SK-N-SH (cell line): Measurements from ENCODE around the gene ZFYVE9. TPM values are rescaled to one million over a fixed set of nuclear protein-coding genes. Genes with fewer than 3 reads are reported as not detected.

Experiments
- CTCF ChIA-PET: fragments of 300-600, 350-600 bp; formaldehyde crosslinking; extraction: SDS; loops from one replicate; lab custom pipeline; 2021; lab: Yijun Ruan, JAX
- POLR2A ChIA-PET: fragments of 350-600 bp; sonication (Branson Sonifier 250); formaldehyde crosslinking; extraction: SDS; loops from one replicate; lab custom pipeline; 2020; ENCODE audit warnings: antibody characterized with exemption, inconsistent platforms; lab: Yijun Ruan, JAX
- DNase-seq: peaks from one replicate; pipeline ENCODE4 v3.0.0; 2012
- H2AFZ ChIP-seq: fragments of 200-600 bp; sonication (generic); 2 replicates; pipeline ENCODE4 v1.8.1; 2016; ENCODE audit warnings: antibody characterized with exemption, mild to moderate bottlenecking, low read depth
- H3F3A ChIP-seq: fragments of 200-600 bp; sonication (generic); replicated peaks from 2 replicates; pipeline ENCODE3; 2016; ENCODE audit warnings: antibody characterized with exemption, mild to moderate bottlenecking; ENCODE audit not compliant: insufficient read depth
- H3K27ac ChIP-seq, 2 experiments: fragments of 200-500 bp in 1 of 2; fragments of 200-600 bp in 1 of 2; sonication (Bioruptor generic) in 1 of 2; sonication (generic), shearing (Covaris generic) in 1 of 2; 2 replicates each; pipeline versions ENCODE4 v1.5.1 to v1.6.1; 2014 to 2016; ENCODE audit warnings: low read depth in 2 of 2, inconsistent platforms in 1 of 2, low read length in 1 of 2, mild to moderate bottlenecking in 1 of 2, mixed read lengths in 1 of 2
- H3K27me3 ChIP-seq: fragments of 200-600 bp; sonication (generic), shearing (Covaris generic); 2 replicates; pipeline ENCODE4 v1.6.1; 2016; ENCODE audit warnings: mixed run types; ENCODE audit not compliant: insufficient read depth
- H3K36me3 ChIP-seq, 2 experiments: fragments of 200-500 bp in 1 of 2; fragments of 200-600 bp in 1 of 2; sonication (Bioruptor generic) in 1 of 2; sonication (generic) in 1 of 2; replicated peaks in 1 of 2; 2 replicates each; pipeline versions ENCODE3 to v1.5.1; 2014 to 2016; ENCODE audit warnings: low read length in 1 of 2, mild to moderate bottlenecking in 1 of 2; ENCODE audit not compliant: insufficient read depth in 2 of 2, control insufficient read depth in 1 of 2
- H3K4me1 ChIP-seq, 2 experiments: fragments of 200-500 bp in 1 of 2; fragments of 200-600 bp in 1 of 2; sonication (Bioruptor generic) in 1 of 2; sonication (generic), shearing (Covaris generic) in 1 of 2; 2 replicates each; pipeline versions ENCODE4 v1.5.1 to v1.6.1; 2014 to 2016; ENCODE audit warnings: low read depth in 1 of 2, low read length in 1 of 2, mixed run types in 1 of 2; ENCODE audit not compliant: insufficient read depth in 2 of 2, control insufficient read depth in 1 of 2
- H3K4me2 ChIP-seq: fragments of 200-600 bp; sonication (generic), shearing (Covaris generic); 2 replicates; pipeline ENCODE4 v1.6.1; 2017; ENCODE audit warnings: mixed run types
- H3K4me3 ChIP-seq, 2 experiments: fragments of 200-500 bp in 1 of 2; fragments of 200-600 bp in 1 of 2; sonication (Bioruptor generic) in 1 of 2; sonication (generic), shearing (Covaris generic) in 1 of 2; 2 replicates each; pipeline versions ENCODE4 v1.5.1 to v1.8.1; 2014 to 2016; ENCODE audit warnings: low read depth in 2 of 2, inconsistent platforms in 1 of 2, low read length in 1 of 2, mild to moderate bottlenecking in 1 of 2, mixed read lengths in 1 of 2, moderate library complexity in 1 of 2
- H3K79me2 ChIP-seq: fragments of 200-600 bp; sonication (generic); 2 replicates; pipeline ENCODE4 v1.8.1; 2017; ENCODE audit warnings: mild to moderate bottlenecking; ENCODE audit not compliant: insufficient read depth
- H3K9ac ChIP-seq: fragments of 200-600 bp; sonication (generic); 2 replicates; pipeline ENCODE4 v1.6.1; 2017; ENCODE audit warnings: mixed run types
- H3K9me2 ChIP-seq: fragments of 200-600 bp; sonication (generic); 2 replicates; pipeline ENCODE4 v1.6.1; 2017; ENCODE audit warnings: mixed run types
- H3K9me3 ChIP-seq: fragments of 200-600 bp; sonication (generic); 2 replicates; pipeline ENCODE4 v1.6.1; 2017; ENCODE audit warnings: mixed run types, mild to moderate bottlenecking, moderate library complexity
- H4K20me1 ChIP-seq: fragments of 200-600 bp; sonication (generic); 2 replicates; pipeline ENCODE4 v1.6.1; 2017; ENCODE audit warnings: mild to moderate bottlenecking, mixed run types; ENCODE audit not compliant: insufficient read depth
- ELF1 ChIP-seq: IDR thresholded peaks from 2 replicates; pipeline ENCODE4 v1.4.0; 2012
- EZH2phosphoT487 ChIP-seq: fragments of 200-600 bp; sonication (generic); IDR thresholded peaks from 2 replicates; pipeline ENCODE4 v1.6.1; 2017; ENCODE audit warnings: low read depth, mixed run types, mild to moderate bottlenecking, antibody characterized with exemption, moderate library complexity, borderline replicate concordance
- FOXJ3 ChIP-seq: sonication (generic); formaldehyde crosslinking; IDR thresholded peaks from 2 replicates; pipeline ENCODE4 v1.5.1; 2020; ENCODE audit warnings: mild to moderate bottlenecking, missing genetic modification reagents
- FOXM1 ChIP-seq: IDR thresholded peaks from 2 replicates; pipeline ENCODE4 v1.4.0; 2012; ENCODE audit warnings: low read depth, mild to moderate bottlenecking
- GATA2 ChIP-seq: sonication (generic); formaldehyde crosslinking; IDR thresholded peaks from 2 replicates; pipeline ENCODE4 v1.5.0; 2020; ENCODE audit warnings: mild to moderate bottlenecking, missing genetic modification reagents
- NFIC ChIP-seq: IDR thresholded peaks from 2 replicates; pipeline ENCODE4 v1.4.0; 2012; ENCODE audit warnings: borderline replicate concordance
- NRF1 ChIP-seq: IDR thresholded peaks from 2 replicates; pipeline ENCODE4 v1.6.1; 2012; ENCODE audit warnings: low read depth, mild to moderate bottlenecking, low read length
- RAD21 ChIP-seq: IDR thresholded peaks from 2 replicates; pipeline ENCODE4 v1.6.1; 2012; ENCODE audit warnings: mild to moderate bottlenecking, low read length
- RXRA ChIP-seq: IDR thresholded peaks from 2 replicates; pipeline ENCODE4 v1.4.0; 2012; ENCODE audit warnings: low read depth, mild to moderate bottlenecking, borderline replicate concordance
- SIN3A ChIP-seq: IDR thresholded peaks from 2 replicates; pipeline ENCODE4 v1.6.1; 2012; ENCODE audit warnings: low read depth, mild to moderate bottlenecking, low read length, moderate library complexity, borderline replicate concordance
- TAF1 ChIP-seq: IDR thresholded peaks from 2 replicates; pipeline ENCODE4 v1.6.1; 2012; ENCODE audit warnings: low read depth, mild to moderate bottlenecking, low read length, moderate library complexity, borderline replicate concordance
- WGBS: methylation state at CpG from one replicate; pipeline ENCODE4 v1.1.6; 2017; ENCODE audit warnings: low lambda C conversion rate; 5-methylcytosine and 5-hydroxymethylcytosine counted together
- polyA plus RNA-seq, 3 experiments: library from polyadenylated mRNA; depleted of rRNA; stranded (reverse); fragments of >200 nt; gene quantifications; 2 replicates each; pipeline ENCODE4 v1.2.3, GENCODE V29; 2012
- TF ChIP-seq, protein P1 (sequence below): fragments of 150-350 bp; IDR thresholded peaks from 2 replicates; pipeline ENCODE4 v1.6.1; 2017; ENCODE audit warnings: antibody characterized with exemption, low read length, low read depth, borderline replicate concordance
- TF ChIP-seq, protein P2 (sequence below): IDR thresholded peaks from 2 replicates; pipeline ENCODE4; 2012
- TF ChIP-seq, protein P3 (sequence below): fragments of 150-350 bp; IDR thresholded peaks from 2 replicates; pipeline ENCODE4 v1.6.1; 2016; ENCODE audit warnings: mild to moderate bottlenecking, low read depth, low read length
- TF ChIP-seq, protein P4 (sequence below): IDR thresholded peaks from 2 replicates; pipeline ENCODE4 v1.4.0; 2012; ENCODE audit warnings: low read depth, borderline replicate concordance
- TF ChIP-seq, protein P5 (sequence below): fragments of 200-600 bp; sonication (generic); IDR thresholded peaks from 2 replicates; pipeline ENCODE4 v1.6.1; 2017; ENCODE audit warnings: antibody characterized with exemption, mild to moderate bottlenecking, moderate library complexity

The ZFYVE9 gene
- polyA plus RNA-seq, 1 of the 3 experiments (the other 2 are of a cell fraction), result 4.1 TPM

DNA sequence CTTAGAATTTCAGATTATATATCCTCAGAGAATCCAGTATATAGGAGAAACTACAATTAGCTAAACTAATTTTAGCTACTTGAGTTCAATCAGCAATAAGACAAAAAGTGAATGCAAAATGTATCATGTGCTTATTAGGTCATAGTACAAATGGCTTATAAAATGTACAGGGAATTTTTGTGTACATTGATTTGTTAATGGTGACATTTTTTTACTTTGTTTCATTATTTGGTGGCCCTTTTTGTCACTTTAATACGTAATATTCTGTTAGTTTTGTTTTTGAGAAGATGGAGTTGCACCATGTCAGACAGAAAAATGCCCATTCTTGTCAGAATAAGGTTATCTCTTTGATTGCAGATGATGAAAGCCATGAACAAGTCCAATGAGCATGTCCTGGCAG, 190.5 kb downstream of the ZFYVE9 start:
- 95% methylated on average over 1 of the region's 1 CpG for WGBS
- CTCF ChIA-PET, result interaction anchor here (0.7 to 1.2 kb wide), 3 partner anchors 9 to 19 kb away, joined by 3 to 4 read pairs (median 3); no protein-coding TSS in a partner anchor
- Histone ChIP-seq H3K79me2 (no peaks in the 10 kb centered on the region), H3K27me3 (no peaks in the 10 kb centered on the region), H3K27ac (no peak overlapping the region), H3K36me3 (peaks cover 8% of the 10 kb centered on the region in 2 experiments), H3K4me1 (no peaks in the 10 kb centered on the region; a peak in 1 of 4 replicates), H4K20me1 (no peaks in the 10 kb centered on the region), H3K9me2 (no peaks in the 10 kb centered on the region), H2AFZ (no peak overlapping the region), H3K4me3 (no peak overlapping the region), H3K4me2 (no peak overlapping the region), H3K9ac (no peak overlapping the region), H3F3A (peaks cover 11% of the 10 kb centered on the region), H3K9me3 (no peaks in the 10 kb centered on the region)
- TF ChIP-seq SIN3A (no peak), FOXJ3 (no peak), TAF1 (no peak), GATA2 (no peak), NFIC (no peak), EZH2phosphoT487 (no peak), RXRA (no peak), NRF1 (no peak)
- TF ChIP-seq, protein P1, sequence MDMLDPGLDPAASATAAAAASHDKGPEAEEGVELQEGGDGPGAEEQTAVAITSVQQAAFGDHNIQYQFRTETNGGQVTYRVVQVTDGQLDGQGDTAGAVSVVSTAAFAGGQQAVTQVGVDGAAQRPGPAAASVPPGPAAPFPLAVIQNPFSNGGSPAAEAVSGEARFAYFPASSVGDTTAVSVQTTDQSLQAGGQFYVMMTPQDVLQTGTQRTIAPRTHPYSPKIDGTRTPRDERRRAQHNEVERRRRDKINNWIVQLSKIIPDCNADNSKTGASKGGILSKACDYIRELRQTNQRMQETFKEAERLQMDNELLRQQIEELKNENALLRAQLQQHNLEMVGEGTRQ, result no peak
- TF ChIP-seq, protein P2, sequence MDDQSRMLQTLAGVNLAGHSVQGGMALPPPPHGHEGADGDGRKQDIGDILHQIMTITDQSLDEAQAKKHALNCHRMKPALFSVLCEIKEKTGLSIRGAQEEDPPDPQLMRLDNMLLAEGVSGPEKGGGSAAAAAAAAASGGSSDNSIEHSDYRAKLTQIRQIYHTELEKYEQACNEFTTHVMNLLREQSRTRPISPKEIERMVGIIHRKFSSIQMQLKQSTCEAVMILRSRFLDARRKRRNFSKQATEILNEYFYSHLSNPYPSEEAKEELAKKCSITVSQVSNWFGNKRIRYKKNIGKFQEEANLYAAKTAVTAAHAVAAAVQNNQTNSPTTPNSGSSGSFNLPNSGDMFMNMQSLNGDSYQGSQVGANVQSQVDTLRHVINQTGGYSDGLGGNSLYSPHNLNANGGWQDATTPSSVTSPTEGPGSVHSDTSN, result no peak
- TF ChIP-seq, protein P3, sequence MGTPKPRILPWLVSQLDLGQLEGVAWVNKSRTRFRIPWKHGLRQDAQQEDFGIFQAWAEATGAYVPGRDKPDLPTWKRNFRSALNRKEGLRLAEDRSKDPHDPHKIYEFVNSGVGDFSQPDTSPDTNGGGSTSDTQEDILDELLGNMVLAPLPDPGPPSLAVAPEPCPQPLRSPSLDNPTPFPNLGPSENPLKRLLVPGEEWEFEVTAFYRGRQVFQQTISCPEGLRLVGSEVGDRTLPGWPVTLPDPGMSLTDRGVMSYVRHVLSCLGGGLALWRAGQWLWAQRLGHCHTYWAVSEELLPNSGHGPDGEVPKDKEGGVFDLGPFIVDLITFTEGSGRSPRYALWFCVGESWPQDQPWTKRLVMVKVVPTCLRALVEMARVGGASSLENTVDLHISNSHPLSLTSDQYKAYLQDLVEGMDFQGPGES, result no peak
- TF ChIP-seq, protein P4, sequence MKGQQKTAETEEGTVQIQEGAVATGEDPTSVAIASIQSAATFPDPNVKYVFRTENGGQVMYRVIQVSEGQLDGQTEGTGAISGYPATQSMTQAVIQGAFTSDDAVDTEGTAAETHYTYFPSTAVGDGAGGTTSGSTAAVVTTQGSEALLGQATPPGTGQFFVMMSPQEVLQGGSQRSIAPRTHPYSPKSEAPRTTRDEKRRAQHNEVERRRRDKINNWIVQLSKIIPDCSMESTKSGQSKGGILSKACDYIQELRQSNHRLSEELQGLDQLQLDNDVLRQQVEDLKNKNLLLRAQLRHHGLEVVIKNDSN, result no peak
- DNase-seq, result no peak
- POLR2A ChIA-PET, result no interaction called here

DNA sequence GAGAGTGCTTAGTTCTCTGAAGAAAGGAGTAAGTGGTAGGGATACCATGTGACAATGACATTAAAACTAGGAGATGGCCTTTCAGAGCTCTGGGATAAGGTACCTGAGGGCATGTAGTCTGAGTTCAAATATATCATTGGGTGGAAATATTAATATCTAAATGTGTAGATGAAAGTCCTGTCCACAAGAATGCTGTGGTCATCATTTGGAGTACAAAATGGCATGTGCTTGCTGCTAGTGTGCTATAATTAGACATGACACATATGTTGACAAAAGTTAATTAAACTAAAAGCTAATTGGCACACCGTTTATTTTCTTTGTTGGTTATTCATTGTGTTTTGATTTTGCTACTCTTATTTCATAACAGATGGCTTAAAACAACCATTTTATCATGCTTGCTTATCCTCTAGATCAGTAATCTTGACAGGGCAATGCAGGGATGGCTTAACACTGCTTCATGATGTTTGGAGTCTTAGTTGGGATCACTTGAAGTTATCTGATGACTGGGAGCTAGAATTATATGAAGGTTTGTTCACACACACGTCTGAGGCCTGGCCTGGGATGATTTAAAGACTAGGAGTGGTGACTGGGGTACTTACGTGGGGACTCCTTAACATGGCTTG, 193.1 kb downstream of the ZFYVE9 start:
- Histone ChIP-seq H3K27me3 (no peaks in the 10 kb centered on the region), H3K27ac (no peak overlapping the region), H3K9ac (no peak overlapping the region), H3K9me2 (no peaks in the 10 kb centered on the region), H3F3A (no peaks in the 10 kb centered on the region), H3K79me2 (no peaks in the 10 kb centered on the region), H3K4me3 (no peak overlapping the region), H3K4me1 (no peaks in the 10 kb centered on the region), H4K20me1 (no peaks in the 10 kb centered on the region), H3K4me2 (no peak overlapping the region), H3K36me3 (peaks cover 9 to 15% of the 10 kb centered on the region in 2 experiments), H3K9me3 (no peaks in the 10 kb centered on the region), H2AFZ (no peak overlapping the region)
- ChIA-PET POLR2A (no interaction called here), CTCF (interaction anchor here (1.2 to 2.7 kb wide), 2 partner anchors 13 to 29 kb away, joined by 3 to 13 read pairs; no protein-coding TSS in a partner anchor)
- DNase-seq, result no peak
- 74% methylated on average over 3 of the region's 3 CpGs for whole genome bisulfite sequencing
- TF ChIP-seq, protein P5, sequence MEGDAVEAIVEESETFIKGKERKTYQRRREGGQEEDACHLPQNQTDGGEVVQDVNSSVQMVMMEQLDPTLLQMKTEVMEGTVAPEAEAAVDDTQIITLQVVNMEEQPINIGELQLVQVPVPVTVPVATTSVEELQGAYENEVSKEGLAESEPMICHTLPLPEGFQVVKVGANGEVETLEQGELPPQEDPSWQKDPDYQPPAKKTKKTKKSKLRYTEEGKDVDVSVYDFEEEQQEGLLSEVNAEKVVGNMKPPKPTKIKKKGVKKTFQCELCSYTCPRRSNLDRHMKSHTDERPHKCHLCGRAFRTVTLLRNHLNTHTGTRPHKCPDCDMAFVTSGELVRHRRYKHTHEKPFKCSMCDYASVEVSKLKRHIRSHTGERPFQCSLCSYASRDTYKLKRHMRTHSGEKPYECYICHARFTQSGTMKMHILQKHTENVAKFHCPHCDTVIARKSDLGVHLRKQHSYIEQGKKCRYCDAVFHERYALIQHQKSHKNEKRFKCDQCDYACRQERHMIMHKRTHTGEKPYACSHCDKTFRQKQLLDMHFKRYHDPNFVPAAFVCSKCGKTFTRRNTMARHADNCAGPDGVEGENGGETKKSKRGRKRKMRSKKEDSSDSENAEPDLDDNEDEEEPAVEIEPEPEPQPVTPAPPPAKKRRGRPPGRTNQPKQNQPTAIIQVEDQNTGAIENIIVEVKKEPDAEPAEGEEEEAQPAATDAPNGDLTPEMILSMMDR, result no peak
- no peak for TF ChIP-seq NFIC
- no peak for TF ChIP-seq FOXM1
- no peak for TF ChIP-seq RAD21
- no peak for TF ChIP-seq ELF1
- TF ChIP-seq, protein P4, result no peak
